ENCODE results near the gene MS4A4A.

Gene MS4A4A

DNA sequence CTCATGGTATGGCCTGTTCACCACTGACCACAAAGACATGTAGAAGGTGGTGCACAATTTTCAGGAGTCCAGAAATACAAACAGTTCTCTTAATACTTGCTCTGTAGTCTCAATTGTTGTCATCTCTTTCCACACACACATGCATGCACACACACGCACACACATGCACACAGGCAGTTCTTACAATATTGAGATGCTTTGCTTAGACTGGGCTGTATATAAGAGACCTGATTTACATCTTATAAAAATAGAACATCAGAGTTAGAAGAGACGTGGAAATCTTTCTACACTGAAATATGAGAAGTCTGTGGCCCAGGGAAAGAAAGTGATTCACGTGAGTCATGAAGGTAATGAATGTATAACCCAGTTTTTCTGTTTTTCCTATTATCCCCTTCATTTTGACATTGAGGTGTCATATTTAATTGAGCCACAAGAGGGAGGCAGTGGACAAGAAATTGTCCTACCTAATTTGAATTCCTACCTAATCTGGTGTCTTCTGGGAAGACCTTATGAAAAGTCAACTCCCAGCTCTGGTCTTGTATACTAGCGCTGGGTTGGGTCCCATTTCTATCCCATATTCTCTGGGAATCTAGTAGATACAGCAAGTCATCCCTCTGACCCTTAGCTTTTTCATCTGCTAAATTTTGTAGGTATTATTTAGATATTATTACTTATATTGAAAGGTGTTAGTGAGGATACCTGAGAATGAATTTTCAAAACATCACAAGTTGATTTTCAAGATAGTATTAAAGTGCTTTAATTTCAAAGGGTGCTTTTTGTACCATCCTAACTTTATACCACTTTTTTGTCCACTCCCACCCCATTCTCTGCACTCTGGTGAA lies 14.9 kb upstream of the MS4A4A start:
- no peaks in the 10 kb centered on the region for H3K27me3 ChIP-seq (ENCODE audit: control insufficient read depth in 3 of 3, insufficient read depth in 3 of 3, low read depth in 1 of 3, low read length in 3 of 3)
- no peak overlapping the region for H2BK5ac ChIP-seq (ENCODE audit: low read length)
- H3K4me1 ChIP-seq (ENCODE audit: control insufficient read depth in 2 of 2, insufficient read depth in 1 of 2, low read depth in 1 of 2, low read length in 2 of 2): peaks cover 0 to 6% of the 10 kb centered on the region in 2 donors
- no peak overlapping the region for H3K4me3 ChIP-seq (ENCODE audit: low read length in 2 of 2)
- no peak overlapping the region for H4K91ac ChIP-seq (ENCODE audit: low read depth, low read length, poor library complexity)
- H2BK12ac ChIP-seq (ENCODE audit: low read length): no peak overlapping the region
- no peak overlapping the region for H3K27ac ChIP-seq (replicated peaks; ENCODE audit: low read length)
- H3K9me3 ChIP-seq (replicated peaks in 1 of 2; ENCODE audit: control insufficient read depth in 2 of 2, insufficient read depth in 1 of 2, low read depth in 1 of 2, low read length in 2 of 2): peaks cover 0 to 7% of the 10 kb centered on the region in 2 donors
- H3K4me2 ChIP-seq (ENCODE audit: insufficient read depth, low read length, poor library complexity, severe bottlenecking): no peak overlapping the region
- H2BK120ac ChIP-seq (ENCODE audit: low read depth, low read length): no peak overlapping the region
- H2AK5ac ChIP-seq (ENCODE audit: low read depth, low read length): no peak overlapping the region
- H3K79me1 ChIP-seq (ENCODE audit: low read depth, low read length): no peaks in the 10 kb centered on the region
- no peak overlapping the region for H3K14ac ChIP-seq (ENCODE audit: low read length)
- H3K23ac ChIP-seq (ENCODE audit: low read depth, low read length, poor library complexity): no peak overlapping the region
- H3K4ac ChIP-seq (ENCODE audit: low read length): no peak overlapping the region
- no peak overlapping the region for H3K9ac ChIP-seq (ENCODE audit: low read depth, low read length, poor library complexity)
- peak; percentile 54 for DNase-seq (ENCODE audit: low spot score)
- H3K18ac ChIP-seq (ENCODE audit: low read length): no peak overlapping the region
- no peak overlapping the region for H4K8ac ChIP-seq (ENCODE audit: low read depth, low read length)
- no peak overlapping the region for H2AFZ ChIP-seq (ENCODE audit: low read length)
- no peaks in the 10 kb centered on the region for H3K36me3 ChIP-seq (replicated peaks in 1 of 2; ENCODE audit: control insufficient read depth in 2 of 2, insufficient read depth in 2 of 2, low read length in 2 of 2)
- WGBS, 2 donors (ENCODE audit: extremely low coverage in 2 of 2, insufficient read length in 2 of 2, insufficient replicate concordance in 1 of 2): no CpG with 5 or more reads among the region's 4 CpGs
- no peak overlapping the region for H2BK15ac ChIP-seq (ENCODE audit: low read length)

DNA sequence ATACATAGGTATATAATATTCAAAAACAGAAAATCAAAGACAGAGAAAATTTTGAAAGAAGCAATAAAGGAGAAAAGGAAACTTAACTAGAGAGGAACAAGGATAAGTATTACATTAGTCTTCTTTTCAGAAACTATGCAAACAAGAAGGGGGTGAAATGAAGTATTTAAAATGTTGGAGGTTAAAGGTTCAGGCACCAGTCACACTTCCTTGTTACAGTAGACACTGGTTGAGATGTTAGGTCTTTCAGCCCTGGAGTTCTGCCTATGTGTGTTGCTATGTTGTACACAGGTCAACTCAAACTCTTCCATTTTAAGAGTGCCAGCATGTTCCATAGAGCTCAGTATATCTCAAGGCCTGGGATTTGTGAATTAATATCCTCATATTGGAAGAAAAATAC lies 6.0 kb upstream of the MS4A4A start:
- Histone ChIP-seq H3K9me3 (replicated peaks in 1 of 2; ENCODE audit: control insufficient read depth in 2 of 2, insufficient read depth in 1 of 2, low read depth in 1 of 2, low read length in 2 of 2) (peaks cover 0 to 6% of the 10 kb centered on the region in 2 donors), H2BK15ac (ENCODE audit: low read length) (no peak overlapping the region), H2AK5ac (ENCODE audit: low read depth, low read length) (no peak overlapping the region), H4K91ac (ENCODE audit: low read depth, low read length, poor library complexity) (no peak overlapping the region), H3K14ac (ENCODE audit: low read length) (no peak overlapping the region), H3K4me2 (ENCODE audit: insufficient read depth, low read length, poor library complexity, severe bottlenecking) (no peak overlapping the region), H3K4me3 (ENCODE audit: low read length in 2 of 2) (no peak overlapping the region), H3K27ac (replicated peaks; ENCODE audit: low read length) (no peak overlapping the region), H2AFZ (ENCODE audit: low read length) (no peak overlapping the region), H3K9ac (ENCODE audit: low read depth, low read length, poor library complexity) (no peak overlapping the region), H2BK5ac (ENCODE audit: low read length) (no peak overlapping the region), H3K36me3 (replicated peaks in 1 of 2; ENCODE audit: control insufficient read depth in 2 of 2, insufficient read depth in 2 of 2, low read length in 2 of 2) (no peaks in the 10 kb centered on the region), H3K79me1 (ENCODE audit: low read depth, low read length) (no peaks in the 10 kb centered on the region), H2BK12ac (ENCODE audit: low read length) (no peak overlapping the region), H2BK120ac (ENCODE audit: low read depth, low read length) (no peak overlapping the region), H3K4me1 (ENCODE audit: control insufficient read depth in 2 of 2, insufficient read depth in 1 of 2, low read depth in 1 of 2, low read length in 2 of 2) (no peaks in the 10 kb centered on the region), H3K27me3 (ENCODE audit: control insufficient read depth in 3 of 3, insufficient read depth in 3 of 3, low read depth in 1 of 3, low read length in 3 of 3) (no peaks in the 10 kb centered on the region), H3K4ac (ENCODE audit: low read length) (no peak overlapping the region), H3K23ac (ENCODE audit: low read depth, low read length, poor library complexity) (no peak overlapping the region), H4K8ac (ENCODE audit: low read depth, low read length) (no peak overlapping the region), H3K18ac (ENCODE audit: low read length) (no peak overlapping the region)
- no peak for DNase-seq (ENCODE audit: low spot score)

DNA sequence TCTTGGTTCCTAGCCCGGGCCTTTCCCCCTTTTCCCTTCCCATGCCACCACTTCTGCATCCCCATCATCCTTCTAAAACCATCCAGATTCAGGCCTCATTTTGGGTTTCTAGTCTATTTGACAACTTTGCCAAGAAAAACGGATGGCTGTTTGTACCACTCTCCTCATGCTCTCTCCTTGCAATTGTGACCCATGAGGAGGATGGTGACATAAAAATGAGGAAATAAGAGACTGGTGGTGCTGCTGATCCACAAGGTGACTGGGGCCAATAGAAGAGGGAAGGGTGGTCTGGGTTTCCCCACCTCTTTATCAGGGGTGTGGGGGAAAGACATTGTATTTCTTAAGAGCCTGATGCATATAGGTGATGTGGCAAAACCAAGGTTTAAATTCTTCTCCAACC lies 1.0 kb downstream of the MS4A4A start:
- no CpG with 5 or more reads among the region's 2 CpGs for WGBS, 2 donors (ENCODE audit: extremely low coverage in 2 of 2, insufficient read length in 2 of 2, insufficient replicate concordance in 1 of 2)
- no peaks in the 10 kb centered on the region for H3K79me1 ChIP-seq (ENCODE audit: low read depth, low read length)
- peaks cover 0 to 16% of the 10 kb centered on the region in 2 donors for H3K4me1 ChIP-seq (ENCODE audit: control insufficient read depth in 2 of 2, insufficient read depth in 1 of 2, low read depth in 1 of 2, low read length in 2 of 2)
- H4K8ac ChIP-seq (ENCODE audit: low read depth, low read length): no peak overlapping the region
- H3K4me3 ChIP-seq (ENCODE audit: low read length in 2 of 2): no peak overlapping the region
- H3K4me2 ChIP-seq (ENCODE audit: insufficient read depth, low read length, poor library complexity, severe bottlenecking): no peak overlapping the region
- no peak overlapping the region for H3K23ac ChIP-seq (ENCODE audit: low read depth, low read length, poor library complexity)
- DNase-seq (ENCODE audit: low spot score): no peak
- no peak overlapping the region for H2BK120ac ChIP-seq (ENCODE audit: low read depth, low read length)
- no peak overlapping the region for H3K4ac ChIP-seq (ENCODE audit: low read length)
- no peak overlapping the region for H2AK5ac ChIP-seq (ENCODE audit: low read depth, low read length)
- H3K14ac ChIP-seq (ENCODE audit: low read length): no peak overlapping the region
- H2AFZ ChIP-seq (ENCODE audit: low read length): no peak overlapping the region
- H2BK12ac ChIP-seq (ENCODE audit: low read length): no peak overlapping the region
- no peak overlapping the region for H3K9ac ChIP-seq (ENCODE audit: low read depth, low read length, poor library complexity)
- H2BK15ac ChIP-seq (ENCODE audit: low read length): no peak overlapping the region
- no peak overlapping the region for H3K18ac ChIP-seq (ENCODE audit: low read length)
- no peak overlapping the region for H4K91ac ChIP-seq (ENCODE audit: low read depth, low read length, poor library complexity)
- peaks cover 0 to 7% of the 10 kb centered on the region in 2 donors for H3K9me3 ChIP-seq (replicated peaks in 1 of 2; ENCODE audit: control insufficient read depth in 2 of 2, insufficient read depth in 1 of 2, low read depth in 1 of 2, low read length in 2 of 2)
- H2BK5ac ChIP-seq (ENCODE audit: low read length): no peak overlapping the region
- no peak overlapping the region for H3K27ac ChIP-seq (replicated peaks; ENCODE audit: low read length)
- no peaks in the 10 kb centered on the region for H3K36me3 ChIP-seq (replicated peaks in 1 of 2; ENCODE audit: control insufficient read depth in 2 of 2, insufficient read depth in 2 of 2, low read length in 2 of 2)
- H3K27me3 ChIP-seq (ENCODE audit: control insufficient read depth in 3 of 3, insufficient read depth in 3 of 3, low read depth in 1 of 3, low read length in 3 of 3): no peaks in the 10 kb centered on the region

DNA sequence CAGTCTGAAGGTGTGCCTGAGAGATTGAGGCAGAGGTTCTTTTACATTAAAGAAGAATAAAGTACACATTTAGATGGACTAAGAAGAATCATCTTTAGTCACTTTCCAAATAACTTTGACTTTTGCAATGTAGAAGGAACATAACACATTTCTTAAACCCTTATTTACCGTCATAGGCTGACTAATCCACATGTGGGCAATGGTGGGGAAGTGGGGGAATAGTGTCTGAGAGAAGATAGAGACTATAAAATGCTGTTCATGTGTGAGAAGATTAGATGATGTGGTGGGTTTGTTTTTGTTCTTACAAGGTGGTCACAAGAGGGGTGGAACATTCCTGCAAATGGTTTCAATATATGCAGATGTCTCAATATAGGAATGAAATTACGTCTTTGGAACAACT lies 1.8 kb downstream of the MS4A4A start:
- no peak for DNase-seq (ENCODE audit: low spot score)
- Histone ChIP-seq H3K4me1 (ENCODE audit: control insufficient read depth in 2 of 2, insufficient read depth in 1 of 2, low read depth in 1 of 2, low read length in 2 of 2) (peaks cover 0 to 16% of the 10 kb centered on the region in 2 donors), H2BK5ac (ENCODE audit: low read length) (no peak overlapping the region), H2BK12ac (ENCODE audit: low read length) (no peak overlapping the region), H4K8ac (ENCODE audit: low read depth, low read length) (no peak overlapping the region), H4K91ac (ENCODE audit: low read depth, low read length, poor library complexity) (no peak overlapping the region), H3K27me3 (ENCODE audit: control insufficient read depth in 3 of 3, insufficient read depth in 3 of 3, low read depth in 1 of 3, low read length in 3 of 3) (no peaks in the 10 kb centered on the region), H2AFZ (ENCODE audit: low read length) (no peak overlapping the region), H3K9ac (ENCODE audit: low read depth, low read length, poor library complexity) (no peak overlapping the region), H3K18ac (ENCODE audit: low read length) (no peak overlapping the region), H3K79me1 (ENCODE audit: low read depth, low read length) (no peaks in the 10 kb centered on the region), H3K9me3 (replicated peaks in 1 of 2; ENCODE audit: control insufficient read depth in 2 of 2, insufficient read depth in 1 of 2, low read depth in 1 of 2, low read length in 2 of 2) (peaks cover 0 to 5% of the 10 kb centered on the region in 2 donors), H3K36me3 (replicated peaks in 1 of 2; ENCODE audit: control insufficient read depth in 2 of 2, insufficient read depth in 2 of 2, low read length in 2 of 2) (no peaks in the 10 kb centered on the region), H3K4ac (ENCODE audit: low read length) (no peak overlapping the region), H3K23ac (ENCODE audit: low read depth, low read length, poor library complexity) (no peak overlapping the region), H2AK5ac (ENCODE audit: low read depth, low read length) (no peak overlapping the region), H3K4me2 (ENCODE audit: insufficient read depth, low read length, poor library complexity, severe bottlenecking) (no peak overlapping the region), H3K27ac (replicated peaks; ENCODE audit: low read length) (no peak overlapping the region), H2BK120ac (ENCODE audit: low read depth, low read length) (no peak overlapping the region), H3K14ac (ENCODE audit: low read length) (no peak overlapping the region), H3K4me3 (ENCODE audit: low read length in 2 of 2) (no peak overlapping the region), H2BK15ac (ENCODE audit: low read length) (no peak overlapping the region)
- no CpG with 5 or more reads among the region's 2 CpGs for WGBS, 2 donors (ENCODE audit: extremely low coverage in 2 of 2, insufficient read length in 2 of 2, insufficient replicate concordance in 1 of 2)

All from neuronal stem cell (in vitro differentiated cells).